SH-SY5Y (cell line): ENCODE measurements around the gene ULBP3.

Source experiments
- GATA2 ChIP-seq: IDR thresholded peaks from 2 replicates; pipeline ENCODE4 v1.6.1; 2011; ENCODE audit warnings: mild to moderate bottlenecking, low read depth, low read length
- GATA3 ChIP-seq: IDR thresholded peaks from 2 replicates; pipeline ENCODE4 v1.6.1; 2011; ENCODE audit warnings: low read depth, mild to moderate bottlenecking, low read length, moderate library complexity

ULBP3 gene

GRCh38 chr6:150087336-150087735 lies 18.4 kb upstream of the ULBP3 start:
- TF ChIP-seq GATA3, result no peak
- no peak for TF ChIP-seq GATA2

DNA sequence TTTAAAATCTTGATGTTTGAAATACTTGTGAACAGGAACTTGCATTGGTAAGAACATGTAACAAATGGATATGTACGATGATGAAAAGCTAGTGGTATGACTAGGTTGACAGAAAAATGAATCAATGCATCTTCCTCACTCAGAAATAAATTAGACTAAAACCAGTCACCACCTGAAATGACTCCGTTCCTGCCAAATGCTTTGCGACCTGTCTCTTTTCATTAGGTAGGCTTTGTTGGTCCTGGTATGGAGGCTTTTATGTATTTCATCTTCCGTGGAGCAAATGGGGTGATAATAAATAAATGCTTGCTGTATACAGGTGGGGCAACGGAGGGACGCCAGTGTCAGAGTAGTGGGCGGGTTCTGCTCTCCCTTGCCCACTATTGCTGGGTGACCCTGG lies 17.1 kb upstream of the ULBP3 start:
- TF ChIP-seq GATA3 (no peak), GATA2 (no peak)

DNA sequence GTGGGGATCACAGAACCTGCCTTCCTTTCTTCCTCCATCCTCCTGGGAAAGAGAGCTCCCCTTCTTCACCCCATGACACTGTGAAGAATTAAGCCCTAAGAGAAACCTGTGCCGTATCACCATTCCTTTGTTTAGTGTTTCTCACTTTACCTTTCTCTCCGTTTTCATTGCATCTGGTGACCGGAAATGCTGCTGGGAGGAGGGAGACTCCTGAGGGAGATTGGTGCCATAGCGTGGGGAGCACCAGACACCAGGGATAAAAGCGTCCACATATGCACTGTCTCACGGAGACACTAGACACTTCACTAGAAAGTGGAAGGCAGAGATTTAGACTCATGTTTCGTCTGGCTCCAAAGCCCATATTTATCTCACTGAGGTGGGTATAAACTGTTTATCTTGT lies 15.5 kb upstream of the ULBP3 start:
- no peak for TF ChIP-seq GATA3
- TF ChIP-seq GATA2, result no peak

- TF ChIP-seq GATA2 (no peak), GATA3 (no peak)
Observed at GRCh38 chr6:150083839-150084238, 14.9 kb upstream of the ULBP3 start.

- TF ChIP-seq GATA2 (no peak), GATA3 (no peak)
Observed at GRCh38 chr6:150081702-150082101, 12.8 kb upstream of the ULBP3 start.

GRCh38 chr6:150079604-150080003 lies 10.7 kb upstream of the ULBP3 start:
- TF ChIP-seq GATA2 (no peak), GATA3 (no peak)

- TF ChIP-seq GATA3 (no peak), GATA2 (no peak)
Observed at GRCh38 chr6:150078788-150079187, 9.9 kb upstream of the ULBP3 start.

DNA sequence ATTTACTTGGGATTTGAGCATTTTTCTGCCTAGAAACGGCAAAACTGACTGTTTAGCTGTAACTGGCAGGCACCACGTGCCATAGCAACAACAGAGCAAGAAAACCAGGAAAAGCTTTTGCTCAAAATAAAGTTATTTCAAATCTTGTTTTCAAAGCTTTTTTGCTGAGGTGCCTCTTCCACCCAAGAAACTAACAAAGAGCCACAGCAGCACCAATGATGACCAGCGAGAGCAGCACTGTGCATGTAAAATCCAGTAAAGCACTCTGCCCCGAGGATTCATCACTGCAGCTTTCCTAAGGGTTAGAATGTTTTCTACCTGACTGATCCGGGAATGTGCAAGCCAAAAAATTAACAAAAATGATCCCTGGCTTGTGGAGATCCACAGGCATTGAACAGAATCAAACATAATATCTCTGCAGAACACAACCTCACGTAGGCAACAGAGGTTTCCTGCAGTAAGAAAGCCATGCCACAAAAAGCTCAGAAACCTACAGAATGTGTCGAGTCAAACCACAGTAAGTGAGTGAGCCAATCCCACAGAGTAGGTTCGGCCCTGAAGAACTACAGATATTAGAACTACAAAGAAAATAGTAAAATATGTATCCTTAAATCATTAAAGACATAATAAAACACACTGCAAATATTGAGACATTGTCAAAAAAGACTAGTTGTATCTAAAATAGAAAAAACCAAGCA lies 7.4 kb upstream of the ULBP3 start:
- TF ChIP-seq GATA3, result no peak
- TF ChIP-seq GATA2, result no peak

DNA sequence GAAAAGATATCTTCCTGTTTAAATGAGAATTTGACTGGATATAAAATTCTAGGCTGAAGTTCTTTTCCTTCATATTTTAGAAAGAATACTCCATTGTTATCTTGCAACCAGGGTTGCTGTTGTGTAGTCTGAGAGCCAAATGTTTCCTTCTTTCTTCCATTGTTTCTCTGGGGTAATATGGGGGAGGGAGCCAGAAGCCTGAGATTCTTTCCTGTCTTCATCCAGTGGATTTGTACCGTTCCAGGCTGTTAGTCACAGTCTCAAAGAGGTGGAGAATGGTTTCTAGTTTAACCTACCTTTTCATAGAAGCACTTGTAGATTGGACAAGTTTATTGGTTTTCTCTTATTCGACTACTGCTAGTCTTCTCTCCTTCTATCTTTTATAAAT lies 6.1 kb upstream of the ULBP3 start:
- no peak for TF ChIP-seq GATA2
- no peak for TF ChIP-seq GATA3

GRCh38 chr6:150072201-150072600 lies 3.3 kb upstream of the ULBP3 start:
- TF ChIP-seq GATA2 (no peak), GATA3 (no peak)

GRCh38 chr6:150070236-150070818 lies 1.4 kb upstream of the ULBP3 start:
- no peak for TF ChIP-seq GATA2
- TF ChIP-seq GATA3, result no peak

- no peak for TF ChIP-seq GATA3
- no peak for TF ChIP-seq GATA2
Observed at GRCh38 chr6:150069706-150070105, 785 bp upstream of the ULBP3 start.

GRCh38 chr6:150068151-150068550 lies 770 bp downstream of the ULBP3 start:
- TF ChIP-seq GATA3 (no peak), GATA2 (no peak)

DNA sequence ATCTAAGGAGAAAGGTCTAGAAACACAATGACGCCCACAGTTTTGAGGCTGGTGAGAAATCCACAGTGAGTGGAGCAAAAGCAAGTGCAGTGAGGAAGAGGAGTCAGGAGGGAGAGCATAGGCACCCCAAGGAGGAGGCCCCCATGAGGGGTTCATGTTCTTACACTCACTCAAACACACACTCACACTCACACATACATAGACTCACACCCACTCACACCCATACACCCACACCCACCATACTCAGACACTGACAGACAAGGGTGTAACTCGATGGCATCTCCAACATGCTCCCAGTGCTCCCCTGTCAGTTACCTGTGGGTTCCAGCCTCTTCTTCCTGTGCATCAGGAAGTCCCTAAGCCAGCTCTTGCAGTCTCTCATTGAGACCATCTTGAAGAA lies 3.8 kb downstream of the ULBP3 start:
- no peak for TF ChIP-seq GATA3
- TF ChIP-seq GATA2, result no peak

GRCh38 chr6:150063640-150064039 lies 5.3 kb downstream of the ULBP3 start:
- TF ChIP-seq GATA3 (no peak), GATA2 (no peak)
